ENCODE results near the gene IFT74. TPM values are rescaled to one million over a fixed set of nuclear protein-coding genes. Genes with fewer than 3 reads are reported as not detected.

Gene IFT74
- total and polyA plus RNA-seq, 10 of the 15 experiments (the other 5 are each of a cell fraction or from before 2014, with no cell fraction given) = 7.6 to 15.4 (median 12.3) TPM

GRCh38 chr9:26946753-26947727 lies 9.2 kb upstream of the IFT74 start, which contains the start of gene PLAA (continued):
- TF ChIP-seq NFYB (IDR thresholded peaks at IDR 0.05; ENCODE audit: insufficient read depth, low read depth, low read length) (no peak), RELB (IDR thresholded peaks at IDR 0.05; ENCODE audit: low read depth) (peak; percentile 93), IRF4 (IDR thresholded peaks at IDR 0.05; ENCODE audit: low read depth, low read length) (peak; percentile 8; the same call in 1 of the 2 replicates), MEF2B (IDR thresholded peaks at IDR 0.05; ENCODE audit: partially characterized antibody, poor library complexity, severe bottlenecking) (no peak), ZBTB4 (CRISPR knock-in tag; IDR thresholded peaks at IDR 0.05) (no peak)

Data from GM12878 (cell line).